ENCODE results near the gene TBXA2R.

DNA sequence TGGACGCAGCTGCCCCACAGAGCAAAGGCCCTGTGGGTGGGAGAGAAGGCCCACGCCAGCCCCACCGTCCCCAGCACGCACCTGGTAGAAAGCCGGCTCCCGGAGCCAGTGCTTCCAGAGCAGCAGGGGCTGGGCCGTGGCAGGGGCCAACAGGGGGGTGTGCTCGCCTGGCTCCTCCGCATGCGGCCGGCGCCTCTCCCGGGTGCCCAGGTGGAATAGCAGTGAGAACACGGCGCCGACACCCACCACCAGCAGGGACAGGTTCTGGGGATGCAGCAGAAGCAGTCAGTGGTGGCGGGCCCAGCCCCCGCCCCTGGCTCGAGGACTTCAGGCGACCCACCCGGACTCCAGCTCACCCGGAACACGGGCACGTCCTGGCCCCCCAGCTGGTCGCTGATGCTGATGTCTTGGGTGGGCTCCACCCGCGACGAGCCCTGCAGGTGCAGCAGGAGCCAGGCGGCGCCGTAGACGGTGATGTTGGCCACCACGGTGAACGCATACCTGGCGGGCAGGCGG is 58.9 kb downstream of the TBXA2R start:
- TF ChIP-seq, protein P1, sequence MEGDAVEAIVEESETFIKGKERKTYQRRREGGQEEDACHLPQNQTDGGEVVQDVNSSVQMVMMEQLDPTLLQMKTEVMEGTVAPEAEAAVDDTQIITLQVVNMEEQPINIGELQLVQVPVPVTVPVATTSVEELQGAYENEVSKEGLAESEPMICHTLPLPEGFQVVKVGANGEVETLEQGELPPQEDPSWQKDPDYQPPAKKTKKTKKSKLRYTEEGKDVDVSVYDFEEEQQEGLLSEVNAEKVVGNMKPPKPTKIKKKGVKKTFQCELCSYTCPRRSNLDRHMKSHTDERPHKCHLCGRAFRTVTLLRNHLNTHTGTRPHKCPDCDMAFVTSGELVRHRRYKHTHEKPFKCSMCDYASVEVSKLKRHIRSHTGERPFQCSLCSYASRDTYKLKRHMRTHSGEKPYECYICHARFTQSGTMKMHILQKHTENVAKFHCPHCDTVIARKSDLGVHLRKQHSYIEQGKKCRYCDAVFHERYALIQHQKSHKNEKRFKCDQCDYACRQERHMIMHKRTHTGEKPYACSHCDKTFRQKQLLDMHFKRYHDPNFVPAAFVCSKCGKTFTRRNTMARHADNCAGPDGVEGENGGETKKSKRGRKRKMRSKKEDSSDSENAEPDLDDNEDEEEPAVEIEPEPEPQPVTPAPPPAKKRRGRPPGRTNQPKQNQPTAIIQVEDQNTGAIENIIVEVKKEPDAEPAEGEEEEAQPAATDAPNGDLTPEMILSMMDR (IDR thresholded peaks at IDR 0.05) = no peak
- no peak for TF ChIP-seq POLR2A (IDR thresholded peaks at IDR 0.05)

Measured in breast epithelium (tissue), 3 donors.